HepG2 (cell line): Measurements from ENCODE around the gene ZNF71.

Experiments
- CREB1 ChIP-seq, 2 experiments: fragments of 450-650 bp in 1 of 2; IDR thresholded peaks; 2 replicates each; pipeline ENCODE4 v1.6.1; 2016 to 2017; ENCODE audit warnings: control low read depth in 1 of 2, mild to moderate bottlenecking in 1 of 2, missing compliant biosample characterization in 1 of 2, missing genetic modification characterization in 1 of 2
- CTCF ChIP-seq: sonication (generic); formaldehyde crosslinking; IDR thresholded peaks from 2 replicates; pipeline ENCODE4 v1.5.0; 2020; ENCODE audit warnings: mild to moderate bottlenecking, missing genetic modification reagents, moderate library complexity
- HCFC1 ChIP-seq: fragments of 150-350 bp; IDR thresholded peaks from 2 replicates; pipeline ENCODE4 v1.6.1; 2014; ENCODE audit warnings: low read depth, low read length
- KMT2A ChIP-seq: sonication (generic); formaldehyde crosslinking; IDR thresholded peaks from 2 replicates; pipeline ENCODE4 v1.4.0; 2020; ENCODE audit warnings: missing genetic modification reagents
- POLR2A ChIP-seq, 2 experiments: IDR thresholded peaks; 2 replicates each; pipeline ENCODE4 v1.6.1; 2011; ENCODE audit warnings: low read depth in 2 of 2, low read length in 2 of 2, mild to moderate bottlenecking in 1 of 2, moderate library complexity in 1 of 2; ENCODE audit not compliant: insufficient read depth in 1 of 2
- POLR2AphosphoS2 ChIP-seq: IDR thresholded peaks from 2 replicates; pipeline ENCODE4 v1.6.1; 2011; ENCODE audit warnings: low read depth, low read length, improper control_type of control experiment
- SMAD9 ChIP-seq: sonication (generic); formaldehyde crosslinking; IDR thresholded peaks from 2 replicates; pipeline ENCODE4 v1.5.1; 2020; ENCODE audit warnings: mild to moderate bottlenecking, missing genetic modification reagents
- TBL1XR1 ChIP-seq: fragments of 150-350 bp; IDR thresholded peaks from 2 replicates; pipeline ENCODE4 v1.6.1; 2014; ENCODE audit warnings: borderline replicate concordance, low read length; ENCODE audit not compliant: partially characterized antibody
- ZFP41 ChIP-seq: sonication (generic); formaldehyde crosslinking; IDR thresholded peaks from 2 replicates; pipeline ENCODE4 v1.4.0; 2020; ENCODE audit warnings: mild to moderate bottlenecking, missing genetic modification reagents, borderline replicate concordance
- ZNF503 ChIP-seq: sonication (generic); formaldehyde crosslinking; IDR thresholded peaks from 2 replicates; pipeline ENCODE4 v1.4.0; 2020; ENCODE audit warnings: missing genetic modification reagents
- ZNF570 ChIP-seq: sonication (generic); formaldehyde crosslinking; IDR thresholded peaks from 2 replicates; pipeline ENCODE4 v1.4.0; 2020; ENCODE audit warnings: mild to moderate bottlenecking, missing genetic modification reagents, borderline replicate concordance
- ZNF768 ChIP-seq: sonication (generic); formaldehyde crosslinking; IDR thresholded peaks from 2 replicates; pipeline ENCODE4 v1.4.0; 2020; ENCODE audit warnings: missing genetic modification reagents

DNA sequence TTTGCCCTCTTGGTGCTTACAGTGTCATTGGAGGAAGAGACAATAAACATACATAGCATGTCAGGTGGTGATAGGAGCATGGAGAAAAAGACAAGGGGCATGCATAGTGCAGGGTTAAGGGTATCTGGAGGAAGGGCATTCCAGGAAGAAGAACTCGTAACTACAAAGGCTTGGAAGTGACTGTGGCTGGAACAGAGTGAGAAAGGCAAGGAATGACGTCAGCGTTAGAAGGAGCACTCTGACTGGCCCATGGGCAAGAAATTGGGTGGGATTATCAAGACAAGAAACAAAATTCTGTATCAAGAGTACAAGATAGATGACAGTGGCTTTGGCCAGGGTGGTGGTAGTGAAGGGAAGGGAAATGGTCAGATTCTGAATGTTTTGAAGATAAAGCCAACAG, 59.0 kb downstream of the ZNF71 start:
- no peak for TF ChIP-seq CTCF (CRISPR knock-in tag)
- TF ChIP-seq TBL1XR1: no peak
- no peak for TF ChIP-seq KMT2A (CRISPR knock-in tag)
- no peak for TF ChIP-seq POLR2AphosphoS2
- TF ChIP-seq ZNF503 (CRISPR knock-in tag): no peak
- no peak for TF ChIP-seq ZNF570 (CRISPR knock-in tag)
- peak; percentile 83 for TF ChIP-seq CREB1 (IDR thresholded peaks at IDR 0.05)
- no peak for TF ChIP-seq CREB1 (CRISPR knock-in tag; IDR thresholded peaks at IDR 0.05)
- TF ChIP-seq ZFP41 (CRISPR knock-in tag): no peak
- TF ChIP-seq ZNF768 (CRISPR knock-in tag): no peak
- no peak for TF ChIP-seq SMAD9 (CRISPR knock-in tag)
- no peak for TF ChIP-seq POLR2A (IDR thresholded peaks at IDR 0.05; ENCODE audit: insufficient read depth in 1 of 2, low read depth in 2 of 2, low read length in 2 of 2)
- TF ChIP-seq HCFC1: no peak
